ENCODE data around the gene DDX24. TPM values are rescaled to one million over a fixed set of nuclear protein-coding genes. Genes with fewer than 3 reads are reported as not detected.

DDX24 gene
- total RNA-seq, 4 donors from 2014 or later = 66.2 to 210 (median 72.5) TPM

GRCh38 chr14:94043756-94044475 is 37.1 kb downstream of the DDX24 start:
- peaks cover 0 to 32% (median 0%) of the 10 kb centered on the region in 3 donors for H3K36me3 ChIP-seq
- TF ChIP-seq CTCF (IDR thresholded peaks at IDR 0.05) (no peak), POLR2A (IDR thresholded peaks at IDR 0.05) (no peak)
- no peaks in the 10 kb centered on the region for H3K27me3 ChIP-seq
- no peak overlapping the region for H3K27ac ChIP-seq
- no peaks in the 10 kb centered on the region for H3K9me3 ChIP-seq
- no peak overlapping the region for H3K4me3 ChIP-seq
- DNase-seq = no peak
- peaks cover 0 to 12% (median 0%) of the 10 kb centered on the region in 4 donors for H3K4me1 ChIP-seq

GRCh38 chr14:94043111-94043755 is 37.8 kb downstream of the DDX24 start:
- Histone ChIP-seq H3K27ac (no peak overlapping the region), H3K36me3 (peaks cover 0 to 26% (median 0%) of the 10 kb centered on the region in 3 donors), H3K4me1 (peaks cover 0 to 12% (median 0%) of the 10 kb centered on the region in 4 donors), H3K27me3 (no peaks in the 10 kb centered on the region), H3K9me3 (no peaks in the 10 kb centered on the region), H3K4me3 (no peak overlapping the region)
- TF ChIP-seq CTCF (IDR thresholded peaks at IDR 0.05) (no peak), POLR2A (IDR thresholded peaks at IDR 0.05) (no peak)
- no peak for DNase-seq

- no peak for TF ChIP-seq POLR2A (IDR thresholded peaks at IDR 0.05)
- TF ChIP-seq CTCF (IDR thresholded peaks at IDR 0.05) = no peak
- Histone ChIP-seq H3K27me3 (no peaks in the 10 kb centered on the region), H3K27ac (no peak overlapping the region), H3K9me3 (no peaks in the 10 kb centered on the region), H3K36me3 (peaks cover 0 to 19% (median 0%) of the 10 kb centered on the region in 3 donors), H3K4me3 (no peak overlapping the region), H3K4me1 (peaks cover 0 to 12% (median 0%) of the 10 kb centered on the region in 4 donors)
- DNase-seq = no peak
Observed at GRCh38 chr14:94042433-94043091, 38.4 kb downstream of the DDX24 start.

GRCh38 chr14:94041551-94042346 is 39.3 kb downstream of the DDX24 start:
- no peak for DNase-seq
- Histone ChIP-seq H3K4me3 (no peak overlapping the region), H3K4me1 (peaks cover 0 to 12% (median 0%) of the 10 kb centered on the region in 4 donors), H3K27me3 (no peaks in the 10 kb centered on the region), H3K36me3 (peaks cover 0 to 11% (median 0%) of the 10 kb centered on the region in 3 donors), H3K9me3 (no peaks in the 10 kb centered on the region), H3K27ac (no peak overlapping the region)
- TF ChIP-seq POLR2A (IDR thresholded peaks at IDR 0.05) (no peak), CTCF (IDR thresholded peaks at IDR 0.05) (no peak)

GRCh38 chr14:94040796-94041195 is 40.2 kb downstream of the DDX24 start:
- Histone ChIP-seq H3K27ac (no peak overlapping the region), H3K9me3 (no peaks in the 10 kb centered on the region), H3K4me3 (no peak overlapping the region), H3K27me3 (no peaks in the 10 kb centered on the region), H3K36me3 (peaks cover 0 to 1% (median 0%) of the 10 kb centered on the region in 3 donors), H3K4me1 (peaks cover 0 to 12% (median 0%) of the 10 kb centered on the region in 4 donors)
- no peak for DNase-seq
- no peak for TF ChIP-seq POLR2A (IDR thresholded peaks at IDR 0.05)
- no peak for TF ChIP-seq CTCF (IDR thresholded peaks at IDR 0.05)
